SK-N-MC (cell line): ENCODE results near the gene AATK.

ENCODE experiments used
- EZH2 ChIP-seq: fragments of 200-600 bp; sonication (generic); IDR thresholded peaks from one replicate; pipeline ENCODE4 v1.6.1; 2017; ENCODE audit warnings: antibody characterized with exemption
- FOXP2 ChIP-seq: optimal IDR thresholded peaks from 2 replicates; pipeline ENCODE3; 2011; ENCODE audit warnings: mild to moderate bottlenecking, moderate library complexity; ENCODE audit not compliant: insufficient read depth; ENCODE audit errors: extremely low read length, control extremely low read depth

GRCh38 chr17:81115219-81115618 is 50.8 kb downstream of the AATK start:
- no peak for TF ChIP-seq EZH2
- TF ChIP-seq FOXP2 = no peak
